GM12878 (cell line): ENCODE measurements around the gene TRAPPC11. TPM values are rescaled to one million over a fixed set of nuclear protein-coding genes. Genes with fewer than 3 reads are reported as not detected.

Source experiments
- ATAC-seq: fragments of 200-7000 bp; cut with Tn5 transposase; 3 replicates; pipeline ENCODE4 v1.9.1; 2020; ENCODE audit warnings: mild to moderate bottlenecking, moderate library complexity
- BruUV-seq: library from RNA; stranded (reverse); fragments of 400-500 nt; replicated peaks from 2 replicates; lab custom pipeline; 2021; lab: Mats Ljungman, UMichigan
- CTCF ChIA-PET: fragments of 300-600 bp; sonication (Branson Sonifier 250); formaldehyde crosslinking; extraction: SDS; loops from one replicate; lab custom pipeline; 2021; ENCODE audit warnings: inconsistent platforms; lab: Yijun Ruan, JAX
- POLR2A ChIA-PET: fragments of 350-600 bp; formaldehyde crosslinking; extraction: SDS; loops from one replicate; lab custom pipeline; 2021; ENCODE audit warnings: inconsistent platforms; lab: Charles Lee
- RAD21 ChIA-PET: fragments of 300-600 bp; sonication (Branson Sonifier 250); formaldehyde crosslinking; loops from one replicate; lab custom pipeline; 2023; ENCODE audit warnings: antibody characterized with exemption; ENCODE audit not compliant: unreplicated experiment; lab: Charles Lee
- SMC1A ChIA-PET: fragments of 300-600 bp; sonication (Branson Sonifier 250); formaldehyde crosslinking; loops from one replicate; lab custom pipeline; 2023; ENCODE audit not compliant: unreplicated experiment, uncharacterized antibody; lab: Charles Lee
- DNase-seq: peaks from one replicate; pipeline ENCODE4 v3.0.0-alpha.2; 2011; ENCODE audit warnings: low read depth, low spot score
- FAIRE-seq: peaks from 3 replicates; lab custom pipeline; 2011; peaks lifted over from hg19 to GRCh38; lab: Jason Lieb, UNC
- H2AFZ ChIP-seq: 2 replicates; pipeline ENCODE4 v1.6.0; 2011; ENCODE audit warnings: low read depth, low read length, control low read depth; ENCODE audit not compliant: control insufficient read depth
- H3K27ac ChIP-seq: 2 replicates; pipeline ENCODE4 v1.5.1; 2011; ENCODE audit warnings: control low read depth; ENCODE audit not compliant: control insufficient read depth, insufficient read depth
- H3K27me3 ChIP-seq, 2 experiments: replicated peaks in 1 of 2; 2 replicates each; pipeline versions ENCODE4 v1.6.0 to v1.6.1; 2011; ENCODE audit warnings: low read length in 1 of 2; ENCODE audit not compliant: control insufficient read depth in 2 of 2, insufficient read depth in 2 of 2
- H3K36me3 ChIP-seq, 2 experiments: 2 replicates each; pipeline ENCODE4 v1.5.1; 2011; ENCODE audit warnings: low read length in 1 of 2; ENCODE audit not compliant: control insufficient read depth in 2 of 2, insufficient read depth in 2 of 2
- H3K4me1 ChIP-seq: 2 replicates; pipeline ENCODE4 v1.6.1; 2011; ENCODE audit warnings: mild to moderate bottlenecking, low read length, moderate library complexity, mixed read lengths; ENCODE audit not compliant: control insufficient read depth, insufficient read depth
- H3K4me2 ChIP-seq: 2 replicates; pipeline ENCODE4 v1.6.0; 2011; ENCODE audit warnings: control low read depth; ENCODE audit not compliant: control insufficient read depth, insufficient read depth
- H3K4me3 ChIP-seq: fragments of 200-600 bp; sonication (generic); 2 replicates; pipeline ENCODE4 v1.5.1; 2016
- H3K79me2 ChIP-seq: 2 replicates; pipeline ENCODE4 v1.6.0; 2011; ENCODE audit warnings: low read length; ENCODE audit not compliant: control insufficient read depth, insufficient read depth
- H3K9ac ChIP-seq: 2 replicates; pipeline ENCODE4 v1.8.0; 2011; ENCODE audit warnings: low read length, control low read depth, mixed read lengths; ENCODE audit not compliant: control insufficient read depth, insufficient read depth
- H3K9me3 ChIP-seq: replicated peaks from 3 replicates; pipeline ENCODE4 v1.5.1; 2011; ENCODE audit warnings: mild to moderate bottlenecking, low read length; ENCODE audit not compliant: control insufficient read depth, insufficient read depth
- H4K20me1 ChIP-seq: 2 replicates; pipeline ENCODE4 v1.6.0; 2011; ENCODE audit not compliant: control insufficient read depth, insufficient read depth
- FOXM1 ChIP-seq: IDR thresholded peaks from 2 replicates; pipeline ENCODE4 v1.6.1; 2012; ENCODE audit warnings: low read depth, mild to moderate bottlenecking, inconsistent platforms, low read length, moderate library complexity
- HCFC1 ChIP-seq: fragments of 150-350 bp; IDR thresholded peaks from 2 replicates; pipeline ENCODE4 v1.6.1; 2014; ENCODE audit warnings: low read length
- KAT2A ChIP-seq: conservative IDR thresholded peaks from 2 replicates; pipeline ENCODE4 v1.6.1; 2011; ENCODE audit warnings: low read depth, low read length; ENCODE audit not compliant: control insufficient read depth
- KDM1A ChIP-seq: fragments of 200-600 bp; sonication (generic); IDR thresholded peaks from 2 replicates; pipeline ENCODE4 v1.6.1; 2016; ENCODE audit warnings: borderline replicate concordance
- MTA3 ChIP-seq: IDR thresholded peaks from 2 replicates; pipeline ENCODE4 v1.6.1; 2012; ENCODE audit warnings: low read length, inconsistent platforms, borderline replicate concordance
- POLR2AphosphoS2 ChIP-seq: IDR thresholded peaks from 2 replicates; pipeline ENCODE4 v1.6.1; 2011; ENCODE audit warnings: low read depth, mild to moderate bottlenecking, low read length, improper control_type of control experiment, moderate library complexity
- RAD21 ChIP-seq: IDR thresholded peaks from 2 replicates; pipeline ENCODE4 v1.6.1; 2011; ENCODE audit warnings: mild to moderate bottlenecking, low read depth, low read length, moderate library complexity; ENCODE audit not compliant: insufficient read depth
- SIX5 ChIP-seq: IDR thresholded peaks from 2 replicates; pipeline ENCODE4 v1.6.1; 2011; ENCODE audit warnings: mild to moderate bottlenecking, low read depth, low read length, moderate library complexity; ENCODE audit not compliant: severe bottlenecking
- SMARCA5 ChIP-seq: fragments of 450-650 bp; IDR thresholded peaks from 2 replicates; pipeline ENCODE4 v1.6.1; 2017; ENCODE audit warnings: mild to moderate bottlenecking
- SP1 ChIP-seq: IDR thresholded peaks from one replicate; pipeline ENCODE4 v1.6.1; 2011; ENCODE audit warnings: low read depth, low read length
- SUZ12 ChIP-seq: fragments of 200-600 bp; sonication (generic); IDR thresholded peaks from one replicate; pipeline ENCODE4 v1.6.1; 2018; ENCODE audit warnings: antibody characterized with exemption, mild to moderate bottlenecking; ENCODE audit not compliant: unreplicated experiment
- TCF7 ChIP-seq: IDR thresholded peaks from 2 replicates; pipeline ENCODE4 v1.6.1; 2014; ENCODE audit warnings: antibody characterized with exemption, borderline replicate concordance
- WGBS: methylation state at CpG from one replicate; pipeline ENCODE4 v1.1.6; 2016; ENCODE audit warnings: low lambda C conversion rate; ENCODE audit not compliant: insufficient replicate concordance, insufficient coverage; ENCODE audit errors: missing lambda C conversion rate; 5-methylcytosine and 5-hydroxymethylcytosine counted together
- in situ Hi-C: fragments of 300-500 bp; cut with MboI; formaldehyde crosslinking; loops from 9 replicates; pipeline ENCODE4 v1.14.3; 2018; ENCODE audit warnings: mixed read lengths
- intact Hi-C: fragments of 100-400 bp; cut with micrococcal nuclease; formaldehyde crosslinking; loops from one replicate; pipeline ENCODE4 v1.14.2; 2022; ENCODE audit not compliant: unreplicated experiment
- polyA plus RNA-seq, 11 experiments: library from polyadenylated mRNA; depleted of rRNA in 4 of 11; unstranded in 6 of 11; stranded (reverse) in 5 of 11; fragments of >200 nt; fragmentation: Nextera tagmentation in 4 of 11; fragmentation: Illumina TruSeq in 1 of 11; extraction: Ambion mirVana in 4 of 11; extraction: Trizol in 1 of 11; gene quantifications; 1 replicate in 1 of 11; 2 replicates in 10 of 11; pipeline versions ENCODE4 v1.2.1 to v1.2.3, GENCODE V29; 2011 to 2016; ENCODE audit warnings: inconsistent platforms in 2 of 11, missing spikeins in 2 of 11, low read depth in 1 of 11
- total RNA-seq, 4 experiments: library from RNA; depleted of rRNA in 3 of 4; stranded (reverse); fragments of >200 nt in 3 of 4; fragmentation: Illumina TruSeq in 1 of 4; extraction: Trizol in 1 of 4; gene quantifications; 2 replicates each; pipeline versions ENCODE4 v1.2.1 to v1.2.3, GENCODE V29; 2013 to 2021
- TF ChIP-seq, protein P1 (sequence below): IDR thresholded peaks from 2 replicates; pipeline ENCODE4 v1.6.1; 2012; ENCODE audit warnings: improper control_type of control experiment, low read depth, low read length; ENCODE audit not compliant: insufficient replicate concordance
- TF ChIP-seq, protein P2 (sequence below): fragments of 450-650 bp; IDR thresholded peaks from 2 replicates; pipeline ENCODE4 v1.6.1; 2016; ENCODE audit warnings: mild to moderate bottlenecking

TRAPPC11 gene
- total and polyA plus RNA-seq, 10 of the 15 experiments (the other 5 are each of a cell fraction or from before 2014, with no cell fraction given): 7.3 to 40.5 (median 22.3) TPM

DNA sequence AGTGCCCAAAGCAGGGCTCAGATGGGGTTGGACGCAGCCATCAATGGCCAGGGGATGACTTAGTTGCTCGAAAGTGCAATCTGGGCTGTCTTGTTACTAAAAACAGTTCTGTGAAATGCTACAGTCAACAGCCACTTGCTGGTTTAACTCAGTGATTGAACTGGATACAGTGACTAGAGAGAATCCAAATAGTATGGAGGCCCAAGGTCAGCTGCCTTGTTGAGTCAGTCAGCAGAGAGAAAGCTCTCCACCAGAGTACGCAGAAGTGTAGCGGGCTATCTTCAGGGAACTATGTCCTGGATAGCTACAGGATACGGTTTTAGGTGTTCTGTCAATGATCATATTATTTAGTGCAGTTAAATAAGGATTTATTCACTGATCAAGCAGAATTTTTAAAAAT lies 68.4 kb downstream of the TRAPPC11 start:
- DNase-seq (no peak), FAIRE-seq (no peak), ATAC-seq (no peak)
- ChIA-PET CTCF (no interaction called here), POLR2A (no interaction called here), SMC1A (no interaction called here), RAD21 (no interaction called here)
- no peak overlapping the region for H3K4me2 ChIP-seq
- 63% methylated on average over 5 of the region's 5 CpGs for WGBS
- no peaks in the 10 kb centered on the region for H3K79me2 ChIP-seq
- no peak overlapping the region for H3K9ac ChIP-seq
- TF ChIP-seq HCFC1 (no peak), SP1 (no peak), TCF7 (no peak), MTA3 (no peak), RAD21 (no peak), FOXM1 (no peak), POLR2AphosphoS2 (no peak), KDM1A (no peak), SMARCA5 (no peak), SUZ12 (no peak), KAT2A (no peak), SIX5 (no peak)
- TF ChIP-seq, protein P1, sequence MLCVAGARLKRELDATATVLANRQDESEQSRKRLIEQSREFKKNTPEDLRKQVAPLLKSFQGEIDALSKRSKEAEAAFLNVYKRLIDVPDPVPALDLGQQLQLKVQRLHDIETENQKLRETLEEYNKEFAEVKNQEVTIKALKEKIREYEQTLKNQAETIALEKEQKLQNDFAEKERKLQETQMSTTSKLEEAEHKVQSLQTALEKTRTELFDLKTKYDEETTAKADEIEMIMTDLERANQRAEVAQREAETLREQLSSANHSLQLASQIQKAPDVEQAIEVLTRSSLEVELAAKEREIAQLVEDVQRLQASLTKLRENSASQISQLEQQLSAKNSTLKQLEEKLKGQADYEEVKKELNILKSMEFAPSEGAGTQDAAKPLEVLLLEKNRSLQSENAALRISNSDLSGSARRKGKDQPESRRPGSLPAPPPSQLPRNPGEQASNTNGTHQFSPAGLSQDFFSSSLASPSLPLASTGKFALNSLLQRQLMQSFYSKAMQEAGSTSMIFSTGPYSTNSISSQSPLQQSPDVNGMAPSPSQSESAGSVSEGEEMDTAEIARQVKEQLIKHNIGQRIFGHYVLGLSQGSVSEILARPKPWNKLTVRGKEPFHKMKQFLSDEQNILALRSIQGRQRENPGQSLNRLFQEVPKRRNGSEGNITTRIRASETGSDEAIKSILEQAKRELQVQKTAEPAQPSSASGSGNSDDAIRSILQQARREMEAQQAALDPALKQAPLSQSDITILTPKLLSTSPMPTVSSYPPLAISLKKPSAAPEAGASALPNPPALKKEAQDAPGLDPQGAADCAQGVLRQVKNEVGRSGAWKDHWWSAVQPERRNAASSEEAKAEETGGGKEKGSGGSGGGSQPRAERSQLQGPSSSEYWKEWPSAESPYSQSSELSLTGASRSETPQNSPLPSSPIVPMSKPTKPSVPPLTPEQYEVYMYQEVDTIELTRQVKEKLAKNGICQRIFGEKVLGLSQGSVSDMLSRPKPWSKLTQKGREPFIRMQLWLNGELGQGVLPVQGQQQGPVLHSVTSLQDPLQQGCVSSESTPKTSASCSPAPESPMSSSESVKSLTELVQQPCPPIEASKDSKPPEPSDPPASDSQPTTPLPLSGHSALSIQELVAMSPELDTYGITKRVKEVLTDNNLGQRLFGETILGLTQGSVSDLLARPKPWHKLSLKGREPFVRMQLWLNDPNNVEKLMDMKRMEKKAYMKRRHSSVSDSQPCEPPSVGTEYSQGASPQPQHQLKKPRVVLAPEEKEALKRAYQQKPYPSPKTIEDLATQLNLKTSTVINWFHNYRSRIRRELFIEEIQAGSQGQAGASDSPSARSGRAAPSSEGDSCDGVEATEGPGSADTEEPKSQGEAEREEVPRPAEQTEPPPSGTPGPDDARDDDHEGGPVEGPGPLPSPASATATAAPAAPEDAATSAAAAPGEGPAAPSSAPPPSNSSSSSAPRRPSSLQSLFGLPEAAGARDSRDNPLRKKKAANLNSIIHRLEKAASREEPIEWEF: no peak
- TF ChIP-seq, protein P2, sequence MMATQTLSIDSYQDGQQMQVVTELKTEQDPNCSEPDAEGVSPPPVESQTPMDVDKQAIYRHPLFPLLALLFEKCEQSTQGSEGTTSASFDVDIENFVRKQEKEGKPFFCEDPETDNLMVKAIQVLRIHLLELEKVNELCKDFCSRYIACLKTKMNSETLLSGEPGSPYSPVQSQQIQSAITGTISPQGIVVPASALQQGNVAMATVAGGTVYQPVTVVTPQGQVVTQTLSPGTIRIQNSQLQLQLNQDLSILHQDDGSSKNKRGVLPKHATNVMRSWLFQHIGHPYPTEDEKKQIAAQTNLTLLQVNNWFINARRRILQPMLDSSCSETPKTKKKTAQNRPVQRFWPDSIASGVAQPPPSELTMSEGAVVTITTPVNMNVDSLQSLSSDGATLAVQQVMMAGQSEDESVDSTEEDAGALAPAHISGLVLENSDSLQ: no peak
- in situ Hi-C loops (no loop called here), intact Hi-C loops (no loop called here)
- no TSS peak for BruUV-seq
- no peaks in the 10 kb centered on the region; the same call in 1 of the 2 replicates for H4K20me1 ChIP-seq
- no peak overlapping the region for H2AFZ ChIP-seq
- no peak overlapping the region for H3K4me3 ChIP-seq
- H3K4me1 ChIP-seq: peaks cover 5% of the 10 kb centered on the region
- no peaks in the 10 kb centered on the region; the same call in 2 of the 3 replicates for H3K9me3 ChIP-seq
- H3K36me3 ChIP-seq: no peaks in the 10 kb centered on the region
- no peaks in the 10 kb centered on the region for H3K27me3 ChIP-seq
- H3K27ac ChIP-seq: no peak overlapping the region
